DOHH2 (cell line): Measurements from ENCODE around the gene TMEM119.

Experiments
- EZH2phosphoT487 ChIP-seq: fragments of 200-600 bp; sonication (generic); IDR thresholded peaks from 2 replicates; pipeline ENCODE4 v1.6.1; 2017; ENCODE audit warnings: borderline replicate concordance, mild to moderate bottlenecking, antibody characterized with exemption, low read length, moderate library complexity, mixed read lengths
- TF ChIP-seq, protein P1 (sequence below): fragments of 200-600 bp; sonication (generic); IDR thresholded peaks from one replicate; pipeline ENCODE4 v1.5.1; 2014; ENCODE audit warnings: antibody characterized with exemption, mild to moderate bottlenecking, low read depth, low read length; ENCODE audit not compliant: poor library complexity, severe bottlenecking

DNA sequence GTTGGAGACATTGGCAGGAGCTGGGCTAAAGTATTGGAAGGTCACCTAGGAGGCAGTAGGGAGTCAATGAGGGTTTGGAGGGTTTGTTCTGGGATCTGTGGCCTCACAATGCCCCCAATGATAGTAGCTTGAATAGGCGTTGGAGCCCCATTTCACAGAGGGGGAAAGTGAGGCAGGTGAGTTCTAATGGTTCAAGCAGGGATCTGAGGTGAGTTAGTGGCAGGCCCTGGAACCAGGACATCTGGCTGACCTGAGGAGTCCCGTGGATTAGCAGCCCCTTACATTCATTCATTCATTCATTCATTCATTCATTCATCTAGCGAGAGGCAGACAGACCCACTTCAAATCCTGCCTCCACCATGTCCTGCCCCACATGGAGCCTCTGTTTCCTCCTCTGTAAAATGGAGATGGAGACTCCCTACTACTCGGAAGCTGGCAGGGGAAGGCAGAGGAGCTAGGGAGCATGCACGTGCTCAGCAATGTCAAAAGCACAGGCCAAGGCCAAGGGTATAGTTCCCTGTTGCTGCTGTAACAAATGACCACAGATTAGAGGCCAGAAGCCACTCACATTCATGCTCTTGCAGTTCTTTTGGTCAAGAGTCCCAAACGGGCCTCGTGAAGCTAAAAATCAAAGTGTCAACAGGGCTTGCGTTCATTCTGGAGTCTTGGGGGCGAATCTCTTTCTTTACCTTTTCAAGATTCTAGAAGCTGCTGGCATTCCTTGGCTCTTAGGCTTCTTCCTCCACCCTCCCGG is 2.2 kb upstream of the TMEM119 start:
- TF ChIP-seq, protein P1, sequence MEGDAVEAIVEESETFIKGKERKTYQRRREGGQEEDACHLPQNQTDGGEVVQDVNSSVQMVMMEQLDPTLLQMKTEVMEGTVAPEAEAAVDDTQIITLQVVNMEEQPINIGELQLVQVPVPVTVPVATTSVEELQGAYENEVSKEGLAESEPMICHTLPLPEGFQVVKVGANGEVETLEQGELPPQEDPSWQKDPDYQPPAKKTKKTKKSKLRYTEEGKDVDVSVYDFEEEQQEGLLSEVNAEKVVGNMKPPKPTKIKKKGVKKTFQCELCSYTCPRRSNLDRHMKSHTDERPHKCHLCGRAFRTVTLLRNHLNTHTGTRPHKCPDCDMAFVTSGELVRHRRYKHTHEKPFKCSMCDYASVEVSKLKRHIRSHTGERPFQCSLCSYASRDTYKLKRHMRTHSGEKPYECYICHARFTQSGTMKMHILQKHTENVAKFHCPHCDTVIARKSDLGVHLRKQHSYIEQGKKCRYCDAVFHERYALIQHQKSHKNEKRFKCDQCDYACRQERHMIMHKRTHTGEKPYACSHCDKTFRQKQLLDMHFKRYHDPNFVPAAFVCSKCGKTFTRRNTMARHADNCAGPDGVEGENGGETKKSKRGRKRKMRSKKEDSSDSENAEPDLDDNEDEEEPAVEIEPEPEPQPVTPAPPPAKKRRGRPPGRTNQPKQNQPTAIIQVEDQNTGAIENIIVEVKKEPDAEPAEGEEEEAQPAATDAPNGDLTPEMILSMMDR = no peak
- no peak for TF ChIP-seq EZH2phosphoT487
